H1 (cell line): ENCODE results near the gene ATP11C. TPM values are rescaled to one million over a fixed set of nuclear protein-coding genes. Genes with fewer than 3 reads are reported as not detected.

Source experiments
- CTCF ChIA-PET: fragments of 300-600 bp; sonication (Branson Sonifier 250); formaldehyde crosslinking; loops from one replicate; lab custom pipeline; 2021; ENCODE audit not compliant: partially characterized antibody; lab: Charles Lee
- POLR2A ChIA-PET: fragments of 300-600 bp; sonication (Branson Sonifier 250); formaldehyde crosslinking; loops from one replicate; lab custom pipeline; 2021; ENCODE audit warnings: inconsistent platforms; ENCODE audit not compliant: partially characterized antibody; lab: Charles Lee
- DNase-seq, 2 experiments: peaks; one replicate each; pipeline versions ENCODE4 v3.0.0 to v3.0.0-alpha.2; 2010 to 2022; ENCODE audit warnings: low spot score in 2 of 2, low read depth in 1 of 2, mixed read lengths in 1 of 2
- FAIRE-seq: peaks from 2 replicates; lab custom pipeline; 2011; peaks lifted over from hg19 to GRCh38; lab: Jason Lieb, UNC
- H2AFZ ChIP-seq: 2 replicates; pipeline ENCODE4 v1.8.1; 2012; ENCODE audit warnings: low read length, inconsistent platforms
- H2AK5ac ChIP-seq: 2 replicates; pipeline ENCODE4 v1.6.1; 2013; ENCODE audit warnings: low read depth, low read length
- H2BK120ac ChIP-seq: replicated peaks from 2 replicates; pipeline ENCODE3; 2013; ENCODE audit warnings: low read depth, low read length, inconsistent platforms
- H2BK12ac ChIP-seq: 2 replicates; pipeline ENCODE4 v1.6.1; 2013; ENCODE audit warnings: low read depth, low read length
- H2BK15ac ChIP-seq: 2 replicates; pipeline ENCODE4 v1.6.1; 2013; ENCODE audit warnings: low read length
- H2BK20ac ChIP-seq: 2 replicates; pipeline ENCODE4 v1.6.1; 2013; ENCODE audit warnings: low read length
- H2BK5ac ChIP-seq: 2 replicates; pipeline ENCODE4 v1.6.1; 2013; ENCODE audit warnings: low read depth, low read length
- H3K14ac ChIP-seq: 2 replicates; pipeline ENCODE4 v1.6.1; 2013; ENCODE audit warnings: inconsistent platforms; ENCODE audit not compliant: insufficient read length
- H3K18ac ChIP-seq: 2 replicates; pipeline ENCODE4 v1.6.1; 2013; ENCODE audit warnings: low read length; ENCODE audit errors: extremely low read depth
- H3K23ac ChIP-seq: 2 replicates; pipeline ENCODE4 v1.6.1; 2013; ENCODE audit warnings: inconsistent platforms; ENCODE audit not compliant: insufficient read length
- H3K23me2 ChIP-seq: 2 replicates; pipeline ENCODE4 v1.6.1; 2013; ENCODE audit warnings: low read depth, low read length
- H3K27ac ChIP-seq: 2 replicates; pipeline ENCODE4 v1.6.1; 2011; ENCODE audit warnings: low read depth, low read length, inconsistent platforms
- H3K27me3 ChIP-seq, 4 experiments: replicated peaks in 1 of 4; 1 replicate in 1 of 4; 2 replicates in 3 of 4; pipeline versions ENCODE4 v1.6.1 to v1.8.1; 2011 to 2013; ENCODE audit warnings: low read length in 3 of 4, mild to moderate bottlenecking in 3 of 4, inconsistent platforms in 2 of 4, mixed read lengths in 2 of 4, moderate library complexity in 1 of 4; ENCODE audit not compliant: control insufficient read depth in 3 of 4, insufficient read depth in 3 of 4; ENCODE audit errors: extremely low read depth in 1 of 4
- H3K36me3 ChIP-seq, 4 experiments: 2 replicates each; pipeline versions ENCODE4 v1.6.1 to v1.8.1; 2011 to 2013; ENCODE audit warnings: mild to moderate bottlenecking in 4 of 4, low read length in 3 of 4, moderate library complexity in 2 of 4, control low read depth in 1 of 4, inconsistent platforms in 1 of 4; ENCODE audit not compliant: insufficient read depth in 4 of 4, control insufficient read depth in 2 of 4
- H3K4ac ChIP-seq: replicated peaks from 2 replicates; pipeline ENCODE3; 2013; ENCODE audit warnings: low read length, low read depth, mixed read lengths, inconsistent platforms; ENCODE audit not compliant: insufficient read length
- H3K4me1 ChIP-seq, 4 experiments: replicated peaks in 1 of 4; 1 replicate in 1 of 4; 2 replicates in 3 of 4; pipeline versions ENCODE4 v1.6.1 to v1.8.1; 2011 to 2013; ENCODE audit warnings: low read length in 3 of 4, inconsistent platforms in 2 of 4, mixed read lengths in 1 of 4; ENCODE audit not compliant: insufficient read depth in 4 of 4, control insufficient read depth in 3 of 4
- H3K4me2 ChIP-seq, 2 experiments: 2 replicates each; pipeline versions ENCODE4 v1.6.1 to v1.8.1; 2011 to 2013; ENCODE audit warnings: low read depth in 2 of 2, low read length in 2 of 2, control low read depth in 1 of 2, inconsistent platforms in 1 of 2, mild to moderate bottlenecking in 1 of 2; ENCODE audit not compliant: insufficient read depth in 1 of 2
- H3K4me3 ChIP-seq, 4 experiments: fragments of 200-600, 300-600 bp in 1 of 4; sonication (generic), shearing (Covaris generic), sonication (Bioruptor Twin) in 1 of 4; 2 replicates each; pipeline versions ENCODE4 v1.5.1 to v1.8.1; 2011 to 2016; ENCODE audit warnings: low read length in 4 of 4, low read depth in 3 of 4, control low read depth in 2 of 4, inconsistent platforms in 2 of 4, mild to moderate bottlenecking in 2 of 4, mixed read lengths in 1 of 4, moderate library complexity in 1 of 4; ENCODE audit not compliant: insufficient read depth in 2 of 4; ENCODE audit errors: extremely low read depth in 1 of 4
- H3K56ac ChIP-seq: replicated peaks from 2 replicates; pipeline ENCODE3; 2013; ENCODE audit warnings: low read depth, mild to moderate bottlenecking, mixed read lengths, low read length, inconsistent platforms; ENCODE audit not compliant: insufficient read length
- H3K79me1 ChIP-seq: 2 replicates; pipeline ENCODE4 v1.6.1; 2013; ENCODE audit warnings: low read depth, low read length, control low read depth
- H3K79me2 ChIP-seq, 2 experiments: 2 replicates each; pipeline versions ENCODE4 v1.6.1 to v1.8.1; 2012 to 2013; ENCODE audit warnings: low read length in 2 of 2, mild to moderate bottlenecking in 2 of 2, inconsistent platforms in 1 of 2; ENCODE audit not compliant: insufficient read depth in 2 of 2, control insufficient read depth in 1 of 2
- H3K9ac ChIP-seq, 4 experiments: replicated peaks in 1 of 4; 1 replicate in 1 of 4; 2 replicates in 3 of 4; pipeline versions ENCODE4 v1.6.1 to v1.8.1; 2011 to 2013; ENCODE audit warnings: low read depth in 3 of 4, low read length in 3 of 4, control low read depth in 2 of 4, mild to moderate bottlenecking in 2 of 4, moderate library complexity in 2 of 4, inconsistent platforms in 1 of 4; ENCODE audit errors: extremely low read depth in 1 of 4
- H3K9me3 ChIP-seq, 2 experiments: 2 replicates each; pipeline versions ENCODE4 v1.6.1 to v1.8.1; 2012 to 2013; ENCODE audit warnings: mild to moderate bottlenecking in 2 of 2, moderate library complexity in 2 of 2, control low read depth in 1 of 2, inconsistent platforms in 1 of 2, low read depth in 1 of 2, low read length in 1 of 2, mixed read lengths in 1 of 2; ENCODE audit not compliant: insufficient read depth in 2 of 2
- H4K20me1 ChIP-seq, 2 experiments: replicated peaks in 1 of 2; 2 replicates each; pipeline versions ENCODE3 to v1.8.1; 2011 to 2013; ENCODE audit warnings: inconsistent platforms in 2 of 2, low read length in 2 of 2, mild to moderate bottlenecking in 1 of 2; ENCODE audit not compliant: insufficient read depth in 2 of 2, control insufficient read depth in 1 of 2
- H4K5ac ChIP-seq: 2 replicates; pipeline ENCODE4 v1.6.1; 2013; ENCODE audit warnings: low read length, low read depth, mixed read lengths, inconsistent platforms; ENCODE audit not compliant: insufficient read length
- H4K8ac ChIP-seq: 2 replicates; pipeline ENCODE4 v1.8.0; 2013; ENCODE audit warnings: mild to moderate bottlenecking, moderate library complexity, low read length, inconsistent platforms; ENCODE audit not compliant: insufficient read depth; ENCODE audit errors: extremely low read depth
- H4K91ac ChIP-seq: replicated peaks from 2 replicates; pipeline ENCODE3; 2013; ENCODE audit warnings: low read length, mixed read lengths, inconsistent platforms; ENCODE audit not compliant: insufficient read length
- CBX5 ChIP-seq: fragments of 300-800, 300-1000 bp; sonication (generic); IDR thresholded peaks from 2 replicates; pipeline ENCODE4 v1.7.1; 2016; ENCODE audit warnings: antibody characterized with exemption, low read length, low read depth
- CHD1 ChIP-seq: IDR thresholded peaks from 2 replicates; pipeline ENCODE4 v1.6.1; 2012; ENCODE audit warnings: low read depth, low read length, improper control_type of control experiment
- CTCF ChIP-seq, 3 experiments: IDR thresholded peaks; 1 replicate in 2 of 3; 2 replicates in 1 of 3; pipeline versions ENCODE4 v1.5.1 to v1.6.1; 2011; ENCODE audit warnings: low read length in 3 of 3, mild to moderate bottlenecking in 3 of 3, inconsistent platforms in 2 of 3, low read depth in 1 of 3, moderate library complexity in 1 of 3; ENCODE audit not compliant: insufficient read depth in 1 of 3; ENCODE audit errors: control extremely low read depth in 1 of 3
- EGR1 ChIP-seq: IDR thresholded peaks from 2 replicates; pipeline ENCODE4 v1.6.1; 2011; ENCODE audit warnings: low read depth, low read length, borderline replicate concordance
- JUN ChIP-seq: IDR thresholded peaks from 2 replicates; pipeline ENCODE4 v1.6.1; 2011; ENCODE audit warnings: low read depth, mild to moderate bottlenecking, improper control_type of control experiment, low read length
- MAFK ChIP-seq: IDR thresholded peaks from 2 replicates; pipeline ENCODE4 v1.6.1; 2012; ENCODE audit warnings: low read depth, mild to moderate bottlenecking, improper control_type of control experiment, low read length
- RFX5 ChIP-seq: IDR thresholded peaks from 2 replicates; pipeline ENCODE4 v1.6.1; 2011; ENCODE audit warnings: low read depth, low read length, improper control_type of control experiment, borderline replicate concordance
- SIRT6 ChIP-seq: IDR thresholded peaks from one replicate; pipeline ENCODE4 v1.7.1; 2012; ENCODE audit warnings: low read length, inconsistent platforms
- WGBS, 2 experiments: shearing (Covaris generic) in 1 of 2; methylation state at CpG; one replicate each; pipeline versions ENCODE4 v1.1.6 to v1.1.7; 2013 to 2015; ENCODE audit warnings: low lambda C conversion rate in 2 of 2, mixed read lengths in 2 of 2, inconsistent platforms in 1 of 2, low coverage in 1 of 2, missing lambda C conversion rate in 1 of 2; ENCODE audit not compliant: insufficient replicate concordance in 2 of 2, insufficient coverage in 1 of 2, insufficient read length in 1 of 2; ENCODE audit errors: extremely low coverage in 1 of 2, missing lambda C conversion rate in 1 of 2; 5-methylcytosine and 5-hydroxymethylcytosine counted together
- polyA plus RNA-seq, 7 experiments: library from polyadenylated mRNA; depleted of rRNA in 3 of 7; stranded (reverse) in 5 of 7; unstranded in 2 of 7; fragments of >200 nt in 5 of 7; fragments of 200-250 nt in 2 of 7; gene quantifications; 1 replicate in 5 of 7; 2 replicates in 1 of 7; 4 replicates in 1 of 7; pipeline versions ENCODE4 v1.2.1 to v1.2.3, GENCODE V29; 2011 to 2013; ENCODE audit warnings: missing spikeins in 2 of 7, mixed read lengths in 2 of 7
- total RNA-seq: library from RNA; stranded (reverse); fragmentation: NEBNext Ultra II Directional; extraction: Animal tissue kit (Norgen Biotek cat#: 25700); gene quantifications from 2 replicates; pipeline ENCODE4 v1.2.1, GENCODE V29; 2021

The ATP11C gene
- total and polyA plus RNA-seq, 2 of the 8 experiments (the other 6 are each of a cell fraction or from before 2014, with no cell fraction given) = 14.7 to 52.1 TPM

- POLR2A ChIA-PET = no interaction called here
- Histone ChIP-seq H3K4ac (no peak overlapping the region), H3K4me2 (no peak overlapping the region)
These were observed 193.7 kb downstream of the ATP11C start for GRCh38 chrX:139739138-139739537.

More at GRCh38 chrX:139739138-139739537, 193.7 kb downstream of the ATP11C start:
- H2AK5ac ChIP-seq = no peak overlapping the region
- FAIRE-seq (no peak), DNase-seq (no peak)
- H4K91ac ChIP-seq = no peak overlapping the region
- H4K20me1 ChIP-seq = no peaks in the 10 kb centered on the region
- H3K23ac ChIP-seq = no peak overlapping the region
- H3K27me3 ChIP-seq = no peaks in the 10 kb centered on the region
- no peaks in the 10 kb centered on the region for H3K79me2 ChIP-seq
- H2AFZ ChIP-seq = no peak overlapping the region
- H3K79me1 ChIP-seq = no peaks in the 10 kb centered on the region
- no peaks in the 10 kb centered on the region for H3K23me2 ChIP-seq
- H2BK5ac ChIP-seq = no peak overlapping the region
- no peak overlapping the region for H3K18ac ChIP-seq
- no peak overlapping the region for H4K8ac ChIP-seq
- no peak overlapping the region for H3K14ac ChIP-seq
- H3K27ac ChIP-seq = no peak overlapping the region
- no peak for TF ChIP-seq CTCF (IDR thresholded peaks at IDR 0.05; ENCODE audit: control extremely low read depth in 1 of 3, insufficient read depth in 1 of 3, low read depth in 1 of 3, low read length in 3 of 3)
- TF ChIP-seq JUN = no peak
- no peak for TF ChIP-seq EGR1
- TF ChIP-seq RFX5 = no peak
- no peak for TF ChIP-seq MAFK
- no peak for TF ChIP-seq CBX5
- no peak for TF ChIP-seq SIRT6
- TF ChIP-seq CHD1 = no peak
- H3K9me3 ChIP-seq = no peaks in the 10 kb centered on the region
- no peak overlapping the region for H3K9ac ChIP-seq
- CTCF ChIA-PET = no interaction called here
- no peak overlapping the region for H3K4me3 ChIP-seq
- 82% methylated on average over 2 of the region's 2 CpGs; no CpG with 5 or more reads in 1 of the 2 experiments for WGBS, 2 experiments
- no peak overlapping the region for H2BK15ac ChIP-seq
- no peaks in the 10 kb centered on the region for H3K4me1 ChIP-seq
- no peak overlapping the region for H2BK120ac ChIP-seq
- no peak overlapping the region for H4K5ac ChIP-seq
- no peak overlapping the region for H3K56ac ChIP-seq
- H2BK20ac ChIP-seq = no peak overlapping the region
- no peak overlapping the region for H2BK12ac ChIP-seq
- peaks cover 0 to 3% (median 1%) of the 10 kb centered on the region in 4 experiments; a peak in 2 of 8 replicates for H3K36me3 ChIP-seq
